CD4-positive, alpha-beta T cell (primary cell): Measurements from ENCODE around the gene CD1D. TPM values are rescaled to one million over a fixed set of nuclear protein-coding genes. Genes with fewer than 3 reads are reported as not detected.

ENCODE experiments used
- ATAC-seq: fragments of 200-7000 bp; cut with Tn5 transposase; one replicate; pipeline ENCODE4 v1.10.0; 2022; ENCODE audit warnings: mild to moderate bottlenecking; ENCODE audit not compliant: poor library complexity
- CTCF ChIA-PET: fragments of 350-600 bp; sonication (Branson Sonifier 250); formaldehyde crosslinking; loops from one replicate; lab custom pipeline; 2021; ENCODE audit warnings: antibody characterized with exemption, inconsistent platforms; lab: Charles Lee
- POLR2A ChIA-PET: fragments of 350-600 bp; sonication (Branson Sonifier 250); formaldehyde crosslinking; loops from one replicate; lab custom pipeline; 2021; ENCODE audit warnings: antibody characterized with exemption, inconsistent platforms; lab: Charles Lee
- DNase-seq, 14 experiments: peaks; one replicate each; pipeline ENCODE4 v3.0.0-alpha.2; 2013 to 2020; ENCODE audit warnings: mixed read lengths in 2 of 14
- H3K27ac ChIP-seq, 2 donors: one replicate each; pipeline versions ENCODE4 v1.5.1 to v1.7.0; 2013; ENCODE audit warnings: low read length in 2 of 2, low read depth in 1 of 2, mild to moderate bottlenecking in 1 of 2
- H3K27me3 ChIP-seq, 2 experiments: 1 replicate in 1 of 2; 2 replicates in 1 of 2; pipeline versions ENCODE4 v1.6.1 to v1.7.0; 2013; ENCODE audit warnings: low read length in 2 of 2, control low read depth in 1 of 2, mild to moderate bottlenecking in 1 of 2, moderate library complexity in 1 of 2; ENCODE audit not compliant: insufficient read depth in 2 of 2, control insufficient read depth in 1 of 2
- H3K36me3 ChIP-seq: one replicate; pipeline ENCODE4 v1.6.1; 2013; ENCODE audit warnings: low read length, control low read depth; ENCODE audit not compliant: insufficient read depth
- H3K4me1 ChIP-seq: one replicate; pipeline ENCODE4 v1.6.1; 2013; ENCODE audit warnings: low read length, control low read depth; ENCODE audit not compliant: insufficient read depth
- H3K4me3 ChIP-seq: one replicate; pipeline ENCODE4 v1.5.1; 2013; ENCODE audit warnings: mild to moderate bottlenecking, low read length, moderate library complexity
- H3K9me3 ChIP-seq, 2 experiments: 1 replicate in 1 of 2; 2 replicates in 1 of 2; pipeline versions ENCODE4 v1.6.1 to v1.7.0; 2013; ENCODE audit warnings: low read length in 2 of 2, mild to moderate bottlenecking in 2 of 2, control low read depth in 1 of 2, moderate library complexity in 1 of 2; ENCODE audit not compliant: control insufficient read depth in 1 of 2, insufficient read depth in 1 of 2
- H3K27ac Mint-ChIP-seq: one replicate; pipeline ENCODE4 v1.8.0; 2020; ENCODE audit warnings: mixed read lengths
- H3K27me3 Mint-ChIP-seq: one replicate; pipeline ENCODE4 v1.8.0; 2021; ENCODE audit warnings: mixed read lengths
- H3K36me3 Mint-ChIP-seq: one replicate; pipeline ENCODE4 v1.8.0; 2021; ENCODE audit warnings: low read depth, mixed read lengths
- H3K4me1 Mint-ChIP-seq: one replicate; pipeline ENCODE4 v1.8.0; 2021; ENCODE audit warnings: low read depth, mixed read lengths
- H3K4me3 Mint-ChIP-seq: one replicate; pipeline ENCODE4 v1.8.0; 2020; ENCODE audit warnings: mild to moderate bottlenecking, mixed read lengths
- H3K9me3 Mint-ChIP-seq: one replicate; pipeline ENCODE4 v1.8.0; 2020; ENCODE audit warnings: mixed read lengths
- CTCF ChIP-seq: fragments of 200-600 bp; IDR thresholded peaks from one replicate; pipeline ENCODE4 v1.8.0; 2022; ENCODE audit warnings: antibody characterized with exemption, mild to moderate bottlenecking
- intact Hi-C, 2 experiments: fragments of 100-400 bp; cut with DNase I in 1 of 2; cut with micrococcal nuclease in 1 of 2; formaldehyde crosslinking; loops; one replicate each; pipeline versions ENCODE4 v1.15.1 to v1.9.0; 2023 to 2025; cut with DNase I, micrococcal nuclease
- total RNA-seq, 174 experiments: library from RNA in 2 of 174; stranded (reverse) in 2 of 174; gene quantifications; one replicate each; pipeline ENCODE4 v1.2.3 and lab custom pipeline; 2021 to 2026

CD1D gene
- total RNA-seq, 2 experiments from 2014 or later: 0.11 to 0.14 TPM

- no peaks in the 10 kb centered on the region for H3K4me1 Mint-ChIP-seq
- H3K36me3 ChIP-seq: no peaks in the 10 kb centered on the region
- DNase-seq (no peak), ATAC-seq (no peak)
- peaks cover 0 to 3% of the 10 kb centered on the region in 2 experiments for H3K9me3 ChIP-seq
- no peak for TF ChIP-seq CTCF
- peaks cover 36% of the 10 kb centered on the region for H3K27me3 Mint-ChIP-seq
- no peaks in the 10 kb centered on the region for H3K36me3 Mint-ChIP-seq
- intact Hi-C loops: no loop called here
- H3K4me3 ChIP-seq: no peak overlapping the region
- no peak overlapping the region for H3K4me3 Mint-ChIP-seq
- POLR2A ChIA-PET: no interaction called here
- H3K4me1 ChIP-seq: no peaks in the 10 kb centered on the region
- peaks cover 0 to 21% of the 10 kb centered on the region in 2 experiments for H3K27me3 ChIP-seq
- no peak overlapping the region for H3K27ac ChIP-seq
- no peak overlapping the region for H3K27ac Mint-ChIP-seq
- CTCF ChIA-PET: no interaction called here
- H3K9me3 Mint-ChIP-seq: no peaks in the 10 kb centered on the region
Observed at GRCh38 chr1:158191299-158191698, 10.6 kb downstream of the CD1D start.

GRCh38 chr1:158196461-158196860 lies 15.8 kb downstream of the CD1D start:
- no peak for TF ChIP-seq CTCF

GRCh38 chr1:158199849-158200248 lies 19.2 kb downstream of the CD1D start:
- ChIA-PET CTCF (no interaction called here), POLR2A (no interaction called here)
- Mint-ChIP-seq H3K36me3 (no peaks in the 10 kb centered on the region), H3K4me1 (peaks cover 18% of the 10 kb centered on the region), H3K27ac (no peak overlapping the region), H3K9me3 (no peaks in the 10 kb centered on the region), H3K27me3 (peaks cover 35% of the 10 kb centered on the region), H3K4me3 (no peak overlapping the region)
- no peaks in the 10 kb centered on the region for H3K9me3 ChIP-seq
- intact Hi-C loops: loop anchor here in 1 of 2 experiments (5.0 to 10.0 kb wide), 2 partner anchors 135 to 1012 kb away; partner anchors contain the start of gene CD1B
- no peak for ATAC-seq
- peaks cover 2 to 10% of the 10 kb centered on the region in 2 experiments for H3K27me3 ChIP-seq
- H3K36me3 ChIP-seq: no peaks in the 10 kb centered on the region
- DNase-seq: peak in 1 of 14 experiments; percentile 21
- H3K4me1 ChIP-seq: peaks cover 4% of the 10 kb centered on the region
- no peak overlapping the region for H3K4me3 ChIP-seq
- TF ChIP-seq CTCF: no peak
- H3K27ac ChIP-seq: no peak overlapping the region

More at GRCh38 chr1:158196461-158196860, 15.8 kb downstream of the CD1D start:
- no peaks in the 10 kb centered on the region for H3K36me3 ChIP-seq
- ATAC-seq (no peak), DNase-seq (no peak)
- ChIA-PET POLR2A (no interaction called here), CTCF (no interaction called here)
- intact Hi-C loops: no loop called here
- no peak overlapping the region for H3K27ac Mint-ChIP-seq
- H3K4me3 Mint-ChIP-seq: no peak overlapping the region
- H3K27ac ChIP-seq: no peak overlapping the region
- H3K27me3 ChIP-seq: peaks cover 0 to 3% of the 10 kb centered on the region in 2 experiments
- H3K4me1 Mint-ChIP-seq: peaks cover 4% of the 10 kb centered on the region
- no peaks in the 10 kb centered on the region for H3K36me3 Mint-ChIP-seq
- peaks cover 29% of the 10 kb centered on the region for H3K27me3 Mint-ChIP-seq
- H3K9me3 Mint-ChIP-seq: no peaks in the 10 kb centered on the region
- H3K4me1 ChIP-seq: no peaks in the 10 kb centered on the region
- H3K9me3 ChIP-seq: peaks cover 0 to 3% of the 10 kb centered on the region in 2 experiments
- no peak overlapping the region for H3K4me3 ChIP-seq
